Thyroid gland (tissue), 4 donors: ENCODE data around the gene H1-8. TPM values are rescaled to one million over a fixed set of nuclear protein-coding genes. Genes with fewer than 3 reads are reported as not detected.

Source experiments
- DNase-seq, 2 donors: peaks; one replicate each; pipeline ENCODE4 v3.0.0-alpha.2; 2019
- H3K27ac ChIP-seq, 3 donors: fragments of 200-600 bp; sonication (generic); 1 replicate in 2 of 3; 2 replicates in 1 of 3; pipeline ENCODE4 v1.5.1; 2016 to 2019; ENCODE audit warnings: mild to moderate bottlenecking in 1 of 3, moderate library complexity in 1 of 3
- H3K27me3 ChIP-seq: fragments of 200-600 bp; sonication (generic); one replicate; pipeline ENCODE4 v1.5.1; 2019
- H3K36me3 ChIP-seq, 2 donors: fragments of 200-600 bp; sonication (generic); one replicate each; pipeline ENCODE4 v1.5.1; 2016 to 2019
- H3K4me1 ChIP-seq, 2 donors: fragments of 200-600 bp; sonication (generic); one replicate each; pipeline ENCODE4 v1.5.1; 2017 to 2019
- H3K4me3 ChIP-seq, 3 donors: fragments of 200-600 bp; sonication (generic); replicated peaks in 1 of 3; 1 replicate in 2 of 3; 2 replicates in 1 of 3; pipeline ENCODE4 v1.5.1; 2016; ENCODE audit warnings: mild to moderate bottlenecking in 1 of 3
- H3K9me3 ChIP-seq: fragments of 200-600 bp; sonication (generic); one replicate; pipeline ENCODE4 v1.5.1; 2017
- POLR2A ChIP-seq, 2 donors: fragments of 450-650 bp; IDR thresholded peaks; one replicate each; pipeline ENCODE4 v1.6.1; 2017; ENCODE audit warnings: antibody characterized with exemption in 2 of 2, mild to moderate bottlenecking in 2 of 2, moderate library complexity in 1 of 2
- WGBS, 2 donors: methylation state at CpG; one replicate each; pipeline ENCODE4 v1.1.5; 2017; 5-methylcytosine and 5-hydroxymethylcytosine counted together
- intact Hi-C: fragments of 100-400 bp; cut with DNase I; formaldehyde crosslinking; loops from one replicate; pipeline ENCODE4 v1.15.1; 2023
- total RNA-seq, 4 donors: library from RNA; depleted of rRNA; stranded (reverse); fragments of >200 nt; gene quantifications; one replicate each; pipeline ENCODE4 v1.2.3, GENCODE V29; 2016
- TF ChIP-seq, protein P1 (sequence below), 6 experiments: fragments of 200-600 bp in 3 of 6; fragments of 450-650 bp in 3 of 6; sonication (generic) in 3 of 6; IDR thresholded peaks; one replicate each; pipeline ENCODE4 v1.5.1; 2016 to 2019; ENCODE audit warnings: antibody characterized with exemption in 6 of 6, mild to moderate bottlenecking in 2 of 6, inconsistent platforms in 1 of 6, moderate library complexity in 1 of 6

Gene H1-8
- total RNA-seq, 4 donors from 2014 or later = not detected

DNA sequence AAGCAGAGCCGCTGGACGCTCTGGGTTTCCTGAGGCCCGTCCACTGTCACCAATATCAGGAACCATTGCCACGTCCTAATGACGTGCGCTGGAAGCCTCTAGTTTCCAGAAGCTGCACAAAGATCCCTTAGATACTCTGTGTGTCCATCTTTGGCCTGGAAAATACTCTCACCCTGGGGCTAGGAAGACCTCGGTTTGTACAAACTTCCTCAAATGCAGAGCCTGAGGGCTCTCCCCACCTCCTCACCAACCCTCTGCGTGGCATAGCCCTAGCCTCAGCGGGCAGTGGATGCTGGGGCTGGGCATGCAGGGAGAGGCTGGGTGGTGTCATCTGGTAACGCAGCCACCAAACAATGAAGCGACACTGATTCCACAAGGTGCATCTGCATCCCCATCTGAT is 11.3 kb upstream of the H1-8 start:
- intact Hi-C loops = no loop called here
- Histone ChIP-seq H3K4me1 (peaks cover 0 to 7% of the 10 kb centered on the region in 2 donors), H3K9me3 (no peaks in the 10 kb centered on the region), H3K36me3 (no peaks in the 10 kb centered on the region), H3K27ac (no peak overlapping the region), H3K4me3 (no peak overlapping the region), H3K27me3 (no peaks in the 10 kb centered on the region)
- TF ChIP-seq, protein P1, sequence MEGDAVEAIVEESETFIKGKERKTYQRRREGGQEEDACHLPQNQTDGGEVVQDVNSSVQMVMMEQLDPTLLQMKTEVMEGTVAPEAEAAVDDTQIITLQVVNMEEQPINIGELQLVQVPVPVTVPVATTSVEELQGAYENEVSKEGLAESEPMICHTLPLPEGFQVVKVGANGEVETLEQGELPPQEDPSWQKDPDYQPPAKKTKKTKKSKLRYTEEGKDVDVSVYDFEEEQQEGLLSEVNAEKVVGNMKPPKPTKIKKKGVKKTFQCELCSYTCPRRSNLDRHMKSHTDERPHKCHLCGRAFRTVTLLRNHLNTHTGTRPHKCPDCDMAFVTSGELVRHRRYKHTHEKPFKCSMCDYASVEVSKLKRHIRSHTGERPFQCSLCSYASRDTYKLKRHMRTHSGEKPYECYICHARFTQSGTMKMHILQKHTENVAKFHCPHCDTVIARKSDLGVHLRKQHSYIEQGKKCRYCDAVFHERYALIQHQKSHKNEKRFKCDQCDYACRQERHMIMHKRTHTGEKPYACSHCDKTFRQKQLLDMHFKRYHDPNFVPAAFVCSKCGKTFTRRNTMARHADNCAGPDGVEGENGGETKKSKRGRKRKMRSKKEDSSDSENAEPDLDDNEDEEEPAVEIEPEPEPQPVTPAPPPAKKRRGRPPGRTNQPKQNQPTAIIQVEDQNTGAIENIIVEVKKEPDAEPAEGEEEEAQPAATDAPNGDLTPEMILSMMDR (IDR thresholded peaks at IDR 0.05) = no peak
- TF ChIP-seq POLR2A (IDR thresholded peaks at IDR 0.05) = no peak
- no peak for DNase-seq
- 93 to 95% methylated on average over 10 of the region's 11 CpGs for WGBS, 2 donors

DNA sequence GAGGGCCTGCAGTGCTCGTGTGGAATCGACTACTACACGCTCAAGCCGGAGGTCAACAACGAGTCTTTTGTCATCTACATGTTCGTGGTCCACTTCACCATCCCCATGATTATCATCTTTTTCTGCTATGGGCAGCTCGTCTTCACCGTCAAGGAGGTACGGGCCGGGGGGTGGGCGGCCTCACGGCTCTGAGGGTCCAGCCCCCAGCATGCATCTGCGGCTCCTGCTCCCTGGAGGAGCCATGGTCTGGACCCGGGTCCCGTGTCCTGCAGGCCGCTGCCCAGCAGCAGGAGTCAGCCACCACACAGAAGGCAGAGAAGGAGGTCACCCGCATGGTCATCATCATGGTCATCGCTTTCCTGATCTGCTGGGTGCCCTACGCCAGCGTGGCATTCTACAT is 10.7 kb upstream of the H1-8 start:
- intact Hi-C loops = no loop called here
- 97% methylated on average over 19 to 20 of the region's 20 CpGs for WGBS, 2 donors
- no peaks in the 10 kb centered on the region for H3K36me3 ChIP-seq
- H3K9me3 ChIP-seq = no peaks in the 10 kb centered on the region
- TF ChIP-seq, protein P1 (IDR thresholded peaks at IDR 0.05) = no peak
- peaks cover 0 to 7% of the 10 kb centered on the region in 2 donors for H3K4me1 ChIP-seq
- no peak overlapping the region for H3K27ac ChIP-seq
- no peaks in the 10 kb centered on the region for H3K27me3 ChIP-seq
- no peak for DNase-seq
- H3K4me3 ChIP-seq = no peak overlapping the region

DNA sequence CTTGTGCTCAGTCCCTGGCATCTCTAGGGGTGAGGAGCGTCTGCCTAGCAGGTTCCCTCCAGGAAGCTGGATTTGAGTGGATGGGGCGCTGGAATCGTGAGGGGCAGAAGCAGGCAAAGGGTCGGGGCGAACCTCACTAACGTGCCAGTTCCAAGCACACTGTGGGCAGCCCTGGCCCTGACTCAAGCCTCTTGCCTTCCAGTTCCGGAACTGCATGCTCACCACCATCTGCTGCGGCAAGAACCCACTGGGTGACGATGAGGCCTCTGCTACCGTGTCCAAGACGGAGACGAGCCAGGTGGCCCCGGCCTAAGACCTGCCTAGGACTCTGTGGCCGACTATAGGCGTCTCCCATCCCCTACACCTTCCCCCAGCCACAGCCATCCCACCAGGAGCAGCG is 9.6 kb upstream of the H1-8 start:
- WGBS, 2 donors = 93 to 96% methylated on average over 16 of the region's 16 CpGs
- TF ChIP-seq POLR2A (IDR thresholded peaks at IDR 0.05) = no peak
- TF ChIP-seq, protein P1 (IDR thresholded peaks at IDR 0.05) = no peak
- H3K9me3 ChIP-seq = no peaks in the 10 kb centered on the region
- no peak for DNase-seq
- no peaks in the 10 kb centered on the region for H3K36me3 ChIP-seq
- peaks cover 0 to 7% of the 10 kb centered on the region in 2 donors for H3K4me1 ChIP-seq
- no peaks in the 10 kb centered on the region for H3K27me3 ChIP-seq
- H3K4me3 ChIP-seq = no peak overlapping the region
- intact Hi-C loops = no loop called here
- no peak overlapping the region for H3K27ac ChIP-seq

DNA sequence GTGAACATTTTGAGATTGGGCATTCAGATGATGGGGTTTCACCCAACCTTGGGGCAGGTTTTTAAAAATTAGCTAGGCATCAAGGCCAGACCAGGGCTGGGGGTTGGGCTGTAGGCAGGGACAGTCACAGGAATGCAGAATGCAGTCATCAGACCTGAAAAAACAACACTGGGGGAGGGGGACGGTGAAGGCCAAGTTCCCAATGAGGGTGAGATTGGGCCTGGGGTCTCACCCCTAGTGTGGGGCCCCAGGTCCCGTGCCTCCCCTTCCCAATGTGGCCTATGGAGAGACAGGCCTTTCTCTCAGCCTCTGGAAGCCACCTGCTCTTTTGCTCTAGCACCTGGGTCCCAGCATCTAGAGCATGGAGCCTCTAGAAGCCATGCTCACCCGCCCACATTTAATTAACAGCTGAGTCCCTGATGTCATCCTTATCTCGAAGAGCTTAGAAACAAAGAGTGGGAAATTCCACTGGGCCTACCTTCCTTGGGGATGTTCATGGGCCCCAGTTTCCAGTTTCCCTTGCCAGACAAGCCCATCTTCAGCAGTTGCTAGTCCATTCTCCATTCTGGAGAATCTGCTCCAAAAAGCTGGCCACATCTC is 8.4 kb upstream of the H1-8 start:
- Histone ChIP-seq H3K4me3 (no peak overlapping the region), H3K27ac (no peak overlapping the region), H3K27me3 (no peaks in the 10 kb centered on the region), H3K36me3 (no peaks in the 10 kb centered on the region), H3K9me3 (no peaks in the 10 kb centered on the region), H3K4me1 (peaks cover 0 to 13% of the 10 kb centered on the region in 2 donors)
- TF ChIP-seq POLR2A (IDR thresholded peaks at IDR 0.05) = no peak
- TF ChIP-seq, protein P1 (IDR thresholded peaks at IDR 0.05) = no peak
- intact Hi-C loops = no loop called here
- DNase-seq = peak; percentile 38 to 59
- 86% methylated on average over 4 of the region's 4 CpGs for WGBS, 2 donors

DNA sequence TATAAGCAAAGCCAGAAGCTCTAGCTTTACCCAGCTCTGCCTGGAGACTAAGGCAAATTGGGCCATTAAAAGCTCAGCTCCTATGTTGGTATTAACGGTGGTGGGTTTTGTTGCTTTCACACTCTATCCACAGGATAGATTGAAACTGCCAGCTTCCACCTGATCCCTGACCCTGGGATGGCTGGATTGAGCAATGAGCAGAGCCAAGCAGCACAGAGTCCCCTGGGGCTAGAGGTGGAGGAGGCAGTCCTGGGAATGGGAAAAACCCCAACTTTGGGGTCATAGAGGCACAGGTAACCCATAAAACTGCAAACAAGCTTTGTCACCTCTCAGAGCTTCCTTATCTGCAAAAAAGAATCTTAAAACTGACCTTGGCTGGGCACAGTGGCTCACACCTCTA is 7.9 kb upstream of the H1-8 start:
- WGBS, 2 donors = 75 to 100% methylated on average over 1 of the region's 1 CpG
- intact Hi-C loops = no loop called here
- Histone ChIP-seq H3K27ac (no peak overlapping the region), H3K4me1 (peaks cover 5 to 19% of the 10 kb centered on the region in 2 donors), H3K4me3 (no peak overlapping the region), H3K27me3 (no peaks in the 10 kb centered on the region), H3K9me3 (no peaks in the 10 kb centered on the region), H3K36me3 (no peaks in the 10 kb centered on the region)
- TF ChIP-seq, protein P1 (IDR thresholded peaks at IDR 0.05) = no peak
- TF ChIP-seq POLR2A (IDR thresholded peaks at IDR 0.05) = no peak
- no peak for DNase-seq
